Measurements from ENCODE around the gene UPK1B. TPM values are rescaled to one million over a fixed set of nuclear protein-coding genes. Genes with fewer than 3 reads are reported as not detected.
A peak's percentile ranks its signal among the peaks of the same experiment; 100 is the strongest.

Gene UPK1B
- total and polyA plus RNA-seq, 4 experiments from 2014 or later, result not detected

- ChIA-PET CTCF (ENCODE audit: partially characterized antibody) (no interaction called here), POLR2A (ENCODE audit: partially characterized antibody) (no interaction called here)
- no peaks in the 10 kb centered on the region for H3K9me3 ChIP-seq (ENCODE audit: control insufficient read depth in 1 of 2, low read length in 2 of 2)
- Mint-ChIP-seq H3K4me3 (no peak overlapping the region), H3K4me1 (no peaks in the 10 kb centered on the region), H3K27me3 (peaks cover 0 to 3% of the 10 kb centered on the region in 2 donors), H3K36me3 (no peaks in the 10 kb centered on the region), H3K27ac (no peak overlapping the region), H3K9me3 (no peaks in the 10 kb centered on the region)
- no peaks in the 10 kb centered on the region for H3K27me3 ChIP-seq (ENCODE audit: insufficient read depth, low read length)
- no peaks in the 10 kb centered on the region for H3K36me3 ChIP-seq (ENCODE audit: insufficient read depth, low read length)
- no peak overlapping the region for H3K4me3 ChIP-seq (ENCODE audit: low read length in 2 of 2)
- no peak overlapping the region for H3K27ac ChIP-seq (ENCODE audit: low read depth, low read length)
- no peaks in the 10 kb centered on the region for H3K4me1 ChIP-seq (ENCODE audit: insufficient read depth, low read length)
- intact Hi-C loops (cut with micrococcal nuclease), result no loop called here
- no peak for DNase-seq
These were observed 18.4 kb downstream of the UPK1B start for GRCh38 chr3:119191800-119192199.

GRCh38 chr3:119194237-119195150 is 21.1 kb downstream of the UPK1B start:
- Mint-ChIP-seq H3K4me1 (no peaks in the 10 kb centered on the region), H3K27ac (no peak overlapping the region), H3K36me3 (no peaks in the 10 kb centered on the region), H3K9me3 (no peaks in the 10 kb centered on the region), H3K4me3 (no peak overlapping the region), H3K27me3 (peaks cover 0 to 3% of the 10 kb centered on the region in 2 donors)
- H3K4me3 ChIP-seq (ENCODE audit: low read length in 2 of 2), result no peak overlapping the region
- no peak overlapping the region for H3K27ac ChIP-seq (ENCODE audit: low read depth, low read length)
- H3K9me3 ChIP-seq (ENCODE audit: control insufficient read depth in 1 of 2, low read length in 2 of 2), result no peaks in the 10 kb centered on the region
- no peaks in the 10 kb centered on the region for H3K4me1 ChIP-seq (ENCODE audit: insufficient read depth, low read length)
- no peaks in the 10 kb centered on the region for H3K27me3 ChIP-seq (ENCODE audit: insufficient read depth, low read length)
- DNase-seq, result no peak
- no peaks in the 10 kb centered on the region for H3K36me3 ChIP-seq (ENCODE audit: insufficient read depth, low read length)
- CTCF ChIA-PET (ENCODE audit: partially characterized antibody), result no interaction called here
- intact Hi-C loops (cut with micrococcal nuclease), result no loop called here
- POLR2A ChIA-PET (ENCODE audit: partially characterized antibody), result no interaction called here

DNA sequence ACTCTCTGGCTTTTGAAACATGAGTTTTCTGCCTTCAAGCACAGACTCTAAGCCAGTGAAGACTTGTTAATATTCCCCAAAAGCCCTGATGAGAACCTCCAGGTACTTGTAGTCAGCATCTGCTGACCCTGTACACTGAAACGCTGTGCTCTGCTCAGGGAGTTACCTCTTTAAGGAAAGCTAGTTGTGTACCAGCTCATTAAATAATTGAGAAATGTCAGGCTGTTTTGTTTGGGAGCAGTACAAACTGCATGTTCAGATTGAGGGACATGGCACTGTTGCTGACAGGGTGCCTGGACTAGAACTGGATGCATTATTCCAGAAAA is 21.7 kb downstream of the UPK1B start:
- H3K4me1 ChIP-seq (ENCODE audit: insufficient read depth, low read length), result no peaks in the 10 kb centered on the region
- peaks cover 0 to 3% of the 10 kb centered on the region in 2 donors for H3K27me3 Mint-ChIP-seq
- no peak overlapping the region for H3K4me3 Mint-ChIP-seq
- intact Hi-C loops (cut with micrococcal nuclease), result no loop called here
- ChIA-PET POLR2A (ENCODE audit: partially characterized antibody) (no interaction called here), CTCF (ENCODE audit: partially characterized antibody) (no interaction called here)
- H3K27ac ChIP-seq (ENCODE audit: low read depth, low read length), result no peak overlapping the region
- H3K9me3 Mint-ChIP-seq, result no peaks in the 10 kb centered on the region
- H3K4me3 ChIP-seq (ENCODE audit: low read length in 2 of 2), result no peak overlapping the region
- H3K36me3 Mint-ChIP-seq, result no peaks in the 10 kb centered on the region
- no peaks in the 10 kb centered on the region for H3K9me3 ChIP-seq (ENCODE audit: control insufficient read depth in 1 of 2, low read length in 2 of 2)
- no peaks in the 10 kb centered on the region for H3K36me3 ChIP-seq (ENCODE audit: insufficient read depth, low read length)
- no peak for DNase-seq
- no peaks in the 10 kb centered on the region for H3K27me3 ChIP-seq (ENCODE audit: insufficient read depth, low read length)
- no peaks in the 10 kb centered on the region for H3K4me1 Mint-ChIP-seq
- H3K27ac Mint-ChIP-seq, result no peak overlapping the region

GRCh38 chr3:119195911-119196310 is 22.5 kb downstream of the UPK1B start:
- Histone ChIP-seq H3K27ac (ENCODE audit: low read depth, low read length) (no peak overlapping the region), H3K9me3 (ENCODE audit: control insufficient read depth in 1 of 2, low read length in 2 of 2) (no peaks in the 10 kb centered on the region), H3K36me3 (ENCODE audit: insufficient read depth, low read length) (no peaks in the 10 kb centered on the region), H3K27me3 (ENCODE audit: insufficient read depth, low read length) (no peaks in the 10 kb centered on the region), H3K4me3 (ENCODE audit: low read length in 2 of 2) (no peak overlapping the region), H3K4me1 (ENCODE audit: insufficient read depth, low read length) (no peaks in the 10 kb centered on the region)
- Mint-ChIP-seq H3K9me3 (no peaks in the 10 kb centered on the region), H3K4me1 (no peaks in the 10 kb centered on the region), H3K36me3 (no peaks in the 10 kb centered on the region), H3K27ac (peak overlapping the region in 1 of 7 donors; percentile 30), H3K4me3 (no peak overlapping the region), H3K27me3 (peaks cover 0 to 3% of the 10 kb centered on the region in 2 donors)
- ChIA-PET CTCF (ENCODE audit: partially characterized antibody) (no interaction called here), POLR2A (ENCODE audit: partially characterized antibody) (no interaction called here)
- intact Hi-C loops (cut with micrococcal nuclease), result no loop called here
- DNase-seq, result no peak

GRCh38 chr3:119205209-119205608 is 31.8 kb downstream of the UPK1B start:
- H3K4me3 ChIP-seq (ENCODE audit: low read length in 2 of 2), result no peak overlapping the region
- POLR2A ChIA-PET (ENCODE audit: partially characterized antibody), result no interaction called here
- H3K36me3 Mint-ChIP-seq, result peaks cover 16 to 22% of the 10 kb centered on the region in 2 donors
- H3K4me1 ChIP-seq (ENCODE audit: insufficient read depth, low read length), result peaks cover 26% of the 10 kb centered on the region
- no peaks in the 10 kb centered on the region for H3K9me3 ChIP-seq (ENCODE audit: control insufficient read depth in 1 of 2, low read length in 2 of 2)
- peak overlapping the region in 2 of 8 donors; percentile 17 to 20 for H3K4me3 Mint-ChIP-seq
- intact Hi-C loops (cut with micrococcal nuclease), result no loop called here
- peaks cover 14 to 38% (median 21%) of the 10 kb centered on the region in 4 donors for H3K4me1 Mint-ChIP-seq
- no peaks in the 10 kb centered on the region for H3K36me3 ChIP-seq (ENCODE audit: insufficient read depth, low read length)
- no peak for DNase-seq
- H3K27me3 Mint-ChIP-seq, result no peaks in the 10 kb centered on the region
- H3K27ac Mint-ChIP-seq, result peak overlapping the region in 3 of 7 donors; percentile 50 to 52 (median 51)
- CTCF ChIA-PET (ENCODE audit: partially characterized antibody), result no interaction called here
- H3K9me3 Mint-ChIP-seq, result peaks cover 0 to 3% (median 0%) of the 10 kb centered on the region in 8 donors
- no peak overlapping the region for H3K27ac ChIP-seq (ENCODE audit: low read depth, low read length)
- no peaks in the 10 kb centered on the region for H3K27me3 ChIP-seq (ENCODE audit: insufficient read depth, low read length)

DNA sequence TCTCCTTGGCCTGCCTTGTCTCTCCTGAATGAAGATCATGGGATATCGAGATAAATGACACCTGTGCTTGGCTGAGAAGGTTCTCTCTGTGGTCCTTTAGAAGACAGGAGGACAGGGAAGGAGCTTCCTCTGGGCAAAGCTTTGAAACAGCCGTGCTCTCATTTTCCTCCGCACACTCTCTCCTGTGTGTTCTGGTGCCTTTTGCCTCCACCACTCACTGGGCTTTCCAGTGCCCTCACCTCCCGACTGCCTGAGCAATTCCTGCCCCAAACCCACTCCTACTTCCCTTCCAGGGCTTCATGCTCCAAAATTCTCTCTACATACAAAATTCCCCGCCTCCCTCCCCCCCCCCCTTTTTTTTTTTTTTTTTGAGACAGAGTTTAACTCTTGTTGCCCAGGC is 32.3 kb downstream of the UPK1B start:
- H3K4me1 ChIP-seq (ENCODE audit: insufficient read depth, low read length), result peaks cover 26% of the 10 kb centered on the region
- H3K4me3 Mint-ChIP-seq, result peak overlapping the region in 1 of 8 donors; percentile 17
- ChIA-PET POLR2A (ENCODE audit: partially characterized antibody) (no interaction called here), CTCF (ENCODE audit: partially characterized antibody) (no interaction called here)
- no peaks in the 10 kb centered on the region for H3K27me3 Mint-ChIP-seq
- H3K36me3 ChIP-seq (ENCODE audit: insufficient read depth, low read length), result no peaks in the 10 kb centered on the region
- intact Hi-C loops (cut with micrococcal nuclease), result no loop called here
- no peaks in the 10 kb centered on the region for H3K9me3 ChIP-seq (ENCODE audit: control insufficient read depth in 1 of 2, low read length in 2 of 2)
- peaks cover 0 to 3% (median 0%) of the 10 kb centered on the region in 8 donors for H3K9me3 Mint-ChIP-seq
- H3K27ac Mint-ChIP-seq, result peak overlapping the region in 2 of 7 donors; percentile 5 to 12
- DNase-seq, result no peak
- no peak overlapping the region for H3K27ac ChIP-seq (ENCODE audit: low read depth, low read length)
- peaks cover 14 to 38% (median 22%) of the 10 kb centered on the region in 4 donors for H3K4me1 Mint-ChIP-seq
- peaks cover 21 to 27% of the 10 kb centered on the region in 2 donors for H3K36me3 Mint-ChIP-seq
- H3K27me3 ChIP-seq (ENCODE audit: insufficient read depth, low read length), result no peaks in the 10 kb centered on the region
- no peak overlapping the region for H3K4me3 ChIP-seq (ENCODE audit: low read length in 2 of 2)

- H3K27me3 ChIP-seq (ENCODE audit: insufficient read depth, low read length), result no peaks in the 10 kb centered on the region
- peaks cover 4% of the 10 kb centered on the region for H3K36me3 ChIP-seq (ENCODE audit: insufficient read depth, low read length)
- Mint-ChIP-seq H3K27ac (peak overlapping the region; percentile 3 to 74 (median 48)), H3K4me1 (peaks cover 15 to 38% (median 22%) of the 10 kb centered on the region in 4 donors), H3K4me3 (peak overlapping the region in 3 of 8 donors; percentile 26 to 74 (median 50)), H3K27me3 (no peaks in the 10 kb centered on the region), H3K9me3 (peaks cover 0 to 3% (median 0%) of the 10 kb centered on the region in 8 donors), H3K36me3 (peaks cover 29 to 35% of the 10 kb centered on the region in 2 donors)
- H3K4me1 ChIP-seq (ENCODE audit: insufficient read depth, low read length), result peaks cover 26% of the 10 kb centered on the region
- no peak overlapping the region for H3K4me3 ChIP-seq (ENCODE audit: low read length in 2 of 2)
- H3K9me3 ChIP-seq (ENCODE audit: control insufficient read depth in 1 of 2, low read length in 2 of 2), result no peaks in the 10 kb centered on the region
- POLR2A ChIA-PET (ENCODE audit: partially characterized antibody), result no interaction called here
- intact Hi-C loops (cut with micrococcal nuclease), result no loop called here
- no peak overlapping the region for H3K27ac ChIP-seq (ENCODE audit: low read depth, low read length)
- CTCF ChIA-PET (ENCODE audit: partially characterized antibody), result interaction anchor here (1.1 kb wide), 1 partner anchor 34 kb away, joined by 4 read pairs; no protein-coding TSS in a partner anchor
- peak in 2 of 5 donors; percentile 5 to 11 for DNase-seq
These were observed 33.5 kb downstream of the UPK1B start for GRCh38 chr3:119206611-119207511.
